ENCODE results near the gene CCNG2.

Gene CCNG2

DNA sequence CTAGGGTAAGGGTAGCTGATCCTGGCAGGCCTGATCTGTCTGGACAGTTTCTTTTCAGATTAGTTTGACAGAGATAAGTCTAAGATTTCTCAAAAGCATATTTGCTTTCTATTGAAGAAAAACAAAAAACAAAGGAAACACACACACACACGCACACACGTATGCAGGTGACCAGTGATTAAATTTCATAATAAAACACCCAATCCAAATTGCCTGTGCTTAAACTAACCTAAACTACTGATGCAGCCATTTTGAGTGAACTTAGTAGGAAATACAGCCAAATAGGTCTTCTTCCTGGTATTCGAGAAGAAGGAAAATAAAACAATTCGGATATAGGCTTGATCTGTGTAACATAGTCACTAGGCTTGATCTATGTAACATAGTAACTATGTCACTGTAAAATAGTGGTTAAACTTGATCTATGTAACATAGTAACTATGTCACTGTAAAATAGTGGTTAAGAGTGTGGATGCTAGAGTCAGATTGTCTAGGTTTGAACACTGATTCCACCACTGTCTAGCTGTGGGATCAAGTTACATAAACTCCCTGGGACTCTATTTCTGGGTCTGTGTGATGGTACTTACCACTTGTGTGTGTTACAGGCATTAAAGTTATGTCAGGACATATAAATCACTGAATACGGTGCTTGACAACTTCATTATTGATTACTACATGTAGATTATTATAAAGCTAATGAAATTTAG lies 9.8 kb upstream of the CCNG2 start:
- DNase-seq, result no peak

DNA sequence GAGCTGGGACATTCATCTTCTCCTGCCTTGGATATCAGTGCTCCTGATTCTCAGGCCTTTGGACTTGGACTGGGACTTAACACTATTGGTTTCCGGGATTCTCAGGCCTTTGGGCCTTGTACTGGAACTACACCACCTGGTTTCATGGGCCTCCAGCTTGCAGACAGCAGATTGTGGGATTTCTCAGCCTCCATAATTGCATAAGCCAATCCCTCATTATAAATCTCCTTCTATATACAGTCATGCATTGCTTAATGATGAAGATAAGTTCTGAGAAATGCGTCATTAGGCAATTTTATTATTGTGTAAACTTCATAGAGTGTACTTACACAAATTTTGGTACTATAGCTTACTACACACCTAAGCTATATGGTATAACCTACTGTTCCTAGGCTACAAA lies 8.9 kb upstream of the CCNG2 start:
- DNase-seq, result no peak

DNA sequence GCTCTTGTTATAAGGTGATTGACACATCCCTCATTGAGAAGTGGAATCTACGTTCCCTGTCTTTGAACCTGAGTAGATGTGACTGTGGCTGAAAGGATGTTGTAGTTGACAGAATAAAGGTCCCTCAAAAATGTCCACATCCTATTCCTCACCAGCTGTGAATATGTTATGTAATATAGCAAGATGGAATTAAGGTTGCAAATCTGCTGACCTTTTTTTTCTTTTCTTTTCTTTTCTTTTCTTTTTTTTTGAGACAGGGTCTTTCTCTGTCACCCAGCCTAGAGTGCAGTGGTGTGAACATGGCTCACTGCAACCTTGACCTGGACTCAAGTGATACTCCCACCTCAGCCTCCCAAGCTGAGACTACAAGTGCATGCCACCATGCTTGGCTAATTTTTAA lies 7.2 kb upstream of the CCNG2 start:
- no peak for DNase-seq

DNA sequence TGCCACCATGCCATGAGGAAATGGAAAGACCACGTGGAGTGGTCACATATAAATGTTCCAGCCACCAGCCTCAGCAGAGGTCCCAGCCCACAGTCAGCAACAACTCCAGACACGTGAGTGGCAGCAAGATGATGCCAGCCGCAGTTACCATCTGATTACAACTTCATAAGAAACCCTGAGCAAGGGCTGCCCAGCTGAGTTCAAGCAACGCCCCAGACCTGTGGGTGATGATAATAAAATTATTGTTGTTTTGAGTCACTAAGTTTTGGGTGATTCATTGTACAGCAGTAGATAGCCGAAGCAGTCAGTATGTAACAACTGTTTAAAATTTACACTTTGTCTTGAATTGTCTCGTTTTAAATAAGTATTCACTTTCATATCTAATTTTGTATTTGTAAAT lies 5.8 kb upstream of the CCNG2 start:
- DNase-seq, result no peak

DNA sequence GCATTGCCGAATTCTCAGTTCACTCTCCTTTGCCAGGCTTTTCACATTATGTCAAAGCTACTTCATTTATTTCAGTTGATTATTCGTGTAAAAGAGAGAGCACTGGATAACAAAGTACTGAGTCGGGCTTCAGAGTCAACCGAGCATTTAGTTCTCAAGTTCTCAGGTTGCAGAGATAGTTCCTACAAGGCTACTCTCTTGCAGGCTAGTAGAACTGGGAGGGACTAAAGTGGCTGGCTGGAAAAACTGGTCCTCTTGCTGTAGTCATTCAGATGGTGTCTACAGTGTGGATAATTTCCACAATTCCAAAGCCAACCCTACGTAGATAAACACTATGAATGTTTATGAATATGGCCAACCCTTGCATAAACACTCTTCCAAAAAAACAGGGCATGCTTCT lies 4.6 kb upstream of the CCNG2 start:
- DNase-seq, result no peak

DNA sequence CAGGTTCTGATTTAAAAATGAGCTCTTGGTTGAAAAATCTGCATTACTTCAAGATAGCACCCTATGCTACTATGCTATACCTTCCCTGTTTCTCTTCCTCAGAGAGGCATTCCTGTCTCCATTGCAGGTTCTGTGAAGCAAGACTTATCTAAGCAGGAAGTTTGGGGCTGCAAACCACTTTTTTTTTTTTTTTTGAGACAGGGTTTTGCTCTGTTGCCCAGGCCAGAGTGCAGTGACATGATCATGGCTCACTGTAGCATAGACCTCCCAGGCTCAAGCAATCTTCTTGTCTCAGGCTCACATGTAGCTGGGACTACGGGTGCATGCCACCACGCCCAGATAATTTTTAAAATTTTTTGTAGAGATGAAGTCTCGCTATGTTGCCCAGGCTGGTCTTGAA lies 4.0 kb upstream of the CCNG2 start:
- no peak for DNase-seq

DNA sequence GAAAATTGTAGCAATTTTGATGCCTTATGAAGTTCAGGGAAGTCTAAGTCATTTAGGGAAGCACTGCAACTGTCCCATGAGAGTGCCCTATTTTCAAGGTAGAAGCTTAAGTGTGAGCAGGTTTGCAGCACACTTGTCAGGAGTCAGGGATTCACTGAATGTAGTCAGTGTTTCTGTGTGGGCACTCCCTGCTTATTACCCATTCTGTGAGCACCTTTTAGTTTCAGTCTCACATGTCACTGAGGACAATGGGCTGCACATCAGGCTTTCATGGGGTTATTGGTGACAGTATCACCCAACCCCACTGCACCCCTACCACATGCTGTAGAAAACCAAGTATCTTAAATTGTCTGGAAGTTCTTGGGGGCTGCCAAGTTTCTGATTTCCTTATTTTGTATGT lies 2.9 kb upstream of the CCNG2 start:
- no peak for DNase-seq

DNA sequence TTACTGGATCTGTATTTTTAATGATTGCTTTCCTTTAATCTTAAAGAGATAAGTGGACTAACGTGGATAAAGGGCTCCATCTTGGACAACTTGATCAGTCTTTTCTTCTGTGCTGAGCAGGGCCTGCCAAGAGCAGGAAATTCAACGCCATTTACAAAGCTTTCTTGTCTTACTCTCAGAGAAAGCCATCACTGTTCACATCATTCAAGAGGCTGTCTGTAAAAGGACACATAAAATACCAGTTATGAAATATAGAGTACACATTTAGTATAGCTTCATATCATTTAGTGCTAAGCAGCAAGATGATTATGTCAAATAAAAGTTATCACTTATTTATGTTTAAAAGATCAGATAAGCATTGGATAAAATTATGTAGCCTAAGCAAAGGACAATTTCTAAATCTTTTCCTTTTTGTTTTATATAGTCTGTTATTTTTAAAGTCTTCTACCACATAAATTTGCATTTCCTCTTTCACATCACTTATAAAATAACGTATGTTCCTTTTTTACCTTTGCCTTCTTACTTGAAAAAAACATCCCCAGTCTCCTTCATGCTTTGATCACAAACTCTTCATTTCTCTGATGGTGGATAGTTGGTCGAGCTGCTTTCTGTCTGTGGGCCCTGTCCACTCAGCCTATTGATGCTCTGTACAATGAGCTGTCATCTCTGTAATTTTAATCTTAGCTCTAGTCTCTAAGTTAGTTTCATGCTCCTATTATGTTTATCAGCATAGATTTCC lies 2.1 kb upstream of the CCNG2 start:
- DNase-seq, result no peak

DNA sequence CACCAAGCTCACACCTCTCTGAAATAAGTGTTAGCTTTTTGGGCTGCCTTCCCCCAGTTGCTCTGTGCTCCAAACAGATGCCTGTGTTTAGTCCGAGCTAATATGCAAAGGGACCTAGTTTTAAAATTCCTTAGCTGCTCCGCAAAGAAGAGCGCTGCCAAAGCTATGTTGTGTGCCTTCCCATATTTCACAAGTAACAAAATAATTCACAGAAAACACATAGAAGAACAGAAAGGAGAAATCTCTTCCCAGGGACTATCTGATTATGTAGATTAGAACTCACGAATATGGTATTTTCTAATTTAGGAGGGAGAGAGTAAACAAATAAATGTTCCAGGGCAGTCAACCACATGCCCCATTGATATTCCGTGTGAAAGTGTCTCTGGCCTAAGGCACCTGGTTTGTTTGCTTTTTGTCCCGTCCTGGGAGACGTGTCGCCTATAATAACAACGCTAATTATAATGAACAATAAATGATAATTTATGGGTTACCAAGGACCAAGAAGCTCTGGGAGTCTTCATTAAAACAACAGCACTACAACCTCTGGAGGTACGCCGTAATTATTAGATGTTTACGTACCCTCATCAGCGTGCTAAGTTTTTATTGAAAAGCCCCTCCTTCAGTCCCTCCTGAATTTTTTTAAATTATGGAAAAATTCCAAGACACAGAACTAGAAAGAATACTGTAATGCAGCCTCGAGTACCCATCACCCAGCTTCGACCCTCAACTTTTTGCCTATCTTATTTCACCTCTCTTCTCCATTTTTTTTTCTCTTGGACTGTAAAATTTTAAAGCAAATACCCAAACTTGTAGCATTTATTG lies 1.2 kb upstream of the CCNG2 start:
- DNase-seq, result no peak

DNA sequence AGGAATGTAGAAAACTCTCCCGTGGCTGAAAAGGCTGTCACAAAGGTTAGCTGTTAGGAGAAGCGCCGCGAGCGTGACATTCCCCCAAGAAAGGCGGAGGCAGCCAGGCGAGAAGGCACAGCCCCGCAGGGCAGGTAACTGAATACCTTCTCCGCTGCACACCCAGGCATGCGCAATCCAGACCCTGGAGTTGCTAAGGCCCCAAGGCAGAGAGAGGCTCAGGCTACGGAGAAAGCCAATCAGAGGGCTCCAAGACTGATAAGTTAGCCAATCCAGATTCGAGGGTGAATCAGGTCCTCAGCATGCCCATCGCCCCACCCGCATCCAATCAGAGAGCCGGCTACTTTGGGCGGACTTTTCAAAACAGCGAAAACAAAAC lies 485 bp upstream of the CCNG2 start:
- DNase-seq, result peak; percentile 93 to 97

DNA sequence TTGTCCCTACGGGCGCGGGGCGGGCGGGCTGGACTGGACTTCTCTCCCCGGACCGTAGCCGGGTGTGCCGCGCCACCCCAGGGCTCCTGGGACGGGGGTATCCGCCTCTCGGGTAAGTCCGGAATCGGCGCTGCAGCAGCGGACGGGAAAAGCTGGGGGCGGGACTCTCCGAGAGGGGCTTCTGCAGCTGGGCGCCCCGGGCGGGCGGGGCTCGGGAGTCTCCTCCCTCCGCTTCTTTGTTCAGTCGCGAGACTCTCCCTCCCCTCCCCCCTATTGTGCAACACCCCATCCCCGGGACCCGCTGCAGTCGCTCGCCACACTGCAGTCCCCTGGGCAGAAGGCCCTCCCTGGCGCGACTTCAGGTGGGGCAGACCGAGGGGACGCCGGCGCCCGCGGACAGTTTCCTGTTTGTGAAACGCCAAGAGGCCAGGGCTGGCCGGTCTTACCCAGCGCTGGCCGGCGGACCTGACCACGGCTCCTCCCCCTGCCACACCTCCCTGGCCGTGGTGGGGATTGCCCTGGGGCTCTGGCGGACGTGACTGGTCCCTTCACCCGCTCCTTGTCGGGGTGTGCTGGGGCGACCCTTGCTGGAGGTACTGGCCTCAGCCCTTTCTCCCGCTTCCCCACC lies 966 bp downstream of the CCNG2 start:
- DNase-seq, result peak; percentile 40 to 78

DNA sequence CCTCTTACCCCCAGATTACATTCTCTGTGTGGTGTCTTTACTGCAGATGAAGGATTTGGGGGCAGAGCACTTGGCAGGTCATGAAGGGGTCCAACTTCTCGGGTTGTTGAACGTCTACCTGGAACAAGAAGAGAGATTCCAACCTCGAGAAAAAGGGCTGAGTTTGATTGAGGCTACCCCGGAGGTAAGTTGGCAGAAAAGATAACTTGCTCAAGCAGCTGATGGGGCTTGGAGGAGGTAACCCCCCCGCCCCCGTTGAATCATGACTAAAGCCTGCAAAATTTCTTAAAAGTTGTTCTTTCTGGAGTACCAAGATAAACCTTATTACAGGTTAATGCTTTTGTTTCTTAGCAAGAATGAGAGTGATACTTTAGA lies 1.5 kb downstream of the CCNG2 start:
- DNase-seq, result no peak

DNA sequence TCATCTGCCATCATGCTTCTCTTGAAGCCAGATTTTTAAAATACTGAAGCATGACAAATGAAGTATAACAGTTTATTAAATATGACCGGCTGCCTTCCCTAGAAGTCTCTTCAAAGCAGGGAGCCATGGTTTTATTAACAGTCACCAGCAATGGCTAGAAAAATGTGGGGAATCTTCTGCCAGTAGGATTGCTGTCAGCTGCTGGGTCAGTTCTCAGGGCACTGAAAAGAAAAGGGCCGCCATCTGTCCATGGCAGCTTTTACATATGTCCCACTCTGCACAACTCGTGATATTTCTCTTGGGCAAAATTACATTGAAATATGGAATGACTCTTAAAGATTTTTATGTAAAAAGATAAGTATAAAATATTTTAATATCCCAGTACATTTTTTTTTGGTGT lies 2.8 kb downstream of the CCNG2 start:
- peak in 1 of 2 experiments; percentile 26 for DNase-seq

DNA sequence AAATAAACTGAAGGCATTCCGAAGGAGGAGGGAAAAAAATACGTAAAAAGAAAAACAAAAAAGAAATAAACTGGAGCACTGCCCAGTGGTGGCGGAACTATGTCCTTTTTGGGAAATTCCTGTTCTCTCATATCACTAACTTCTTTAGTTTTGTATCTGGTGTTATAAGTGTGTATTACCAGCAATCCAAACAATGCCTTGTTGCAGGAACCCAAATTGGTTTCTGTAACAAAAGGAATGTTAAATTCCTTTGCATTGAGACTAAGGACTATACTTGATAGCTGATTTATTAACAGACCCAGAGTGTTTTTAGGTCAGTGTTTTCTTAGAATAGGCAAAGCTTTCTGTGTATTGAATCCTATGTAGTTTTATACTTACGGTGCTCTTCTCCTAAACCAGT lies 6.6 kb downstream of the CCNG2 start:
- DNase-seq, result no peak

DNA sequence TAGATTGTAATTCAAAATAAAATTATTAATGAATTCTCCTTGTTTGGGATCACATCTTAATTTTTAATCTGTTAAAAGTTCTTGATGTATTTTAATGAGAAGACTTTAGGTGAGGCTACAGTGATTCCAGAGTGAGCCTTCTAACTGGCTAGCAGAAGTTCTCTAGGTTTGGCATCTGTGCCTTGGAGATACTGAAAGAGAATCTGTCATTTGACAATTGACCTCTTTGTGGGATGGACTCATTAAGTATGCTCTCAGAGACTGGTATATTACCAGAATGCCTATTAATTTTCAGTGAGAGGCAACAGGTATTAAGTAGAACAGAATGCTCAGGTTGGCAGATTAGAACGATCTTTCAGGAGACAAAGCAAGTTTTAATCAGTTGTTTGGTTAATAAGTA lies 10.2 kb downstream of the CCNG2 start:
- no peak for DNase-seq

DNA sequence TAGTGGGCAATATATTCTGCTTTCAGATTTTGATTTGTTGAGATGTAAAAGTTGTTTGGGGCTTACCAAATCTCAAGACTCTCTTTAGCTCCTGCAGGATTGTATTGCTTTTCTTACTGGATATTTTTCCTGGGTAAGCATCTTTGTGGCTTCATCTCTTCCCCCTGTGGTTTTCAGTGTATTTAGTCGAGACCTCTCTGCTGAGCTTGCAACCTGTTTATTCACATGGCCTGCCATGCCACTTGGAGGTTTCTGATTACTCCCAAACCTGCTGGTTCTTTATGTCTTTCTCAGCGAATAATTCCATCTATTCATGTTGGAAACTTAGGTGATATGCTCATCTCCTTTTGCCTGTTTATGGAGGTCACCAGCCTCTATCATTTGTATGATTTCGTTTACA lies 10.9 kb downstream of the CCNG2 start:
- no peak for DNase-seq

DNA sequence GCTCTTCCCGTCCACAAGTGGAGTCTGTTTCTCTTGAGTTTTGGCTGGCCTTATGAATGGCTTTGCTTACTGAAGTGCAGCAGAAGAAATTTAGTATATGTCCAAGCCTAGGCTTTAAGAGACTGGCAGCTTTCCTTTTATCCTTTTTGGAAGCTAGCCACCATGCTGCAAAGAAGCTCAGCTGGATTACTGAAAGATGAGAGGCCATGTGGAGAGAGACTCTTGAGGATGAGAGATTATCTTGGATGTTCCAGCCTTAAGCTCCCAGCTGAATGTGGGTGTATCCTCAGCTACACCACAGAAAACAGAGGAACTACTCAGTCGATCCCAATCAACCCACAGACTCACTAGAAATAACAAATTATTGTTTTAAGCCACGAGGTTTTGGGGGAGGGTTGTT lies 12.5 kb downstream of the CCNG2 start:
- peak in 1 of 2 experiments; percentile 35 for DNase-seq

DNA sequence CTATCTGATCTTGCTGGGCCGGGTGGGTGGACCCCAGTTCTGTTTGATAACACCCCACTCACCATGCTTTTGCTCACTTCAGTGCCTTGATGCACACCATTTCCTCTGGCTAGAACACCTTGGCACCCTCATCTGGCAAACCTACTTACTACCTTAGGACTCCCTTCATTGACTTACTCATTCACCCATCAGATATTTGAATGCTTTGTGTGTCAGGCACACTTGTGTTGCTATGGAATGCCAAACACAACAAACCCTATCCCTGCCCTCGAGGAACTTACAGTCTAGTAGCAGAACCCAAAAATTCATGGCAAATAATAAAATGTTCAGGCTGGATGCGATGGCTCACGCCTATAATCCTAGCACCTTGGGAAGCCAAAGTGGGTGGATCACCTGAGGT lies 13.9 kb downstream of the CCNG2 start:
- no peak for DNase-seq

DNA sequence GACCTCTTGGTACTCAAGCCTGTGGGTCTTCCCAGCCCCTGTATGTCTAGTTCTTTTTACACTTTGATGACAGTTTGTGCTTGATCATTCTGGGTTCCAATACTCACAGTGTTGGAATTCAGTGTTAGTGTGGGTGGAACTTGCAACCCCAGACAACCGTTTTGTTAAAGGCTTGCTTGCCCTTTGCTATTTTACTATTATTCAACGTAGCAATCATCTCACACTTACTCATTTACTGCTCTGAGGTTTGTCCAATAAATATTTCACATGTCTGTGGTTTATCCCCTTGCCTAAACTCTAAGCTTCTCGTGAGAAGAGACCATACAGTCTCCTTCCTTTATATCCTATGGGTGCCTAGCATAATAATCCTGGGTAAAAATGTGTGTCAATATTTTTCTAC lies 15.3 kb downstream of the CCNG2 start:
- DNase-seq, result no peak

DNA sequence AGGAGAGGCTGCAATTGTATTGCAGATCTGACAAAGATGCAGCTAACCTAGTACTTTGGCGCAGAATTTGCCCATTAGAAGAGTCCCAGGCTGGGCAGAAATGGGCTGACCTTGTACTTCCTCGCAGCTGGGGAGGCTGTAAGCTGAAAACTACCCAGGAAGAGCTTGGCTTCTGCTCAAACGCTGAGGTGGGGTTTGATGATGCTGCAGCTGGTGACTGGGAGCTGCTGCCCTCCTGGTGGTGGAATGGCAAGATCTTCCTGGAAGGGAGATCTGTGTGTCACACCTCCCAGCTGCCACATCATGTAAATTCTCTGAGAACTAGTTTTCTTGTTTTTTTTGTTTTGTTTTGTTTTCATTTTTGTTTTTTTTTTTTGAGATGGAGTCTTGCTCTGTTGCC lies 17.4 kb downstream of the CCNG2 start:
- no peak for DNase-seq

DNA sequence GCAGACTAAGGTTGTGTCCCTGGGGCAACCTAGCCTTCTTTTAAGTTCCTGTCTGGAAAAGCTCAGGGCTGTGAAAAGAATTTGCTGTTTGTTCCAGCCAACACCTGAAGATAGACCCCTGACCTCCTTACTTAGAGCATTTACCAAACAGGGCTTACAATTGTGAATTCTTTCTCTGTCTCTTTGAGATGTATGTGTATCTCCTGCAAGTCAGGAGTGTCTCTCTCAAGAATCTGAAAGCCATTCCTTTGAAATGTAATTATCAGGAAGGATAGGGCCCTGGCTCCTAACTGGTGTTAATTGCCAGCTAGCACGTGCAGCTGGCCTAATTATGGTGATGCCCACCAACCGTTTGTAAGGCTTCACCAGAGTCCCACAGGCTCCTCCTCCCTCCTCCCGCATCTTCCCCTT lies 18.2 kb downstream of the CCNG2 start:
- no peak for DNase-seq

DNA sequence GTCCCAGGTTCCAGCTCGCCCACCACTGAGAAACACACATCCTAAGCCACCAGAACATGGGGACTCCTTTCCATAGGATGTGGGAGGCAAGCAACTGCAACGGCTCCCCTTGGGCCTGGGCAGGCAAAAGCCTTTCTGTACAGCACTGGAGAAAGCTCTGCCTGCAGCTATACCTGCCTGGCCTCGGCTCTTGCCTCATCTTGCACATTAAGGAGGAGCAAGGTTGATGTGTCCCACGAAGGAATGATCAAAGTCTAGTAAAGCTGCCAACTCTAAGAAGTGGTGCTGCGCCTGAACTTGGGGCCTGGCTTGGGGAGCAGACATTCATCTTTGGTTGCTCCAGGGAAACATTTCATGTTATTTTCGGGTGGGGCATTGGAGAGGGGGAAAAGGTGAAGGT lies 19.6 kb downstream of the CCNG2 start:
- DNase-seq, result no peak

DNA sequence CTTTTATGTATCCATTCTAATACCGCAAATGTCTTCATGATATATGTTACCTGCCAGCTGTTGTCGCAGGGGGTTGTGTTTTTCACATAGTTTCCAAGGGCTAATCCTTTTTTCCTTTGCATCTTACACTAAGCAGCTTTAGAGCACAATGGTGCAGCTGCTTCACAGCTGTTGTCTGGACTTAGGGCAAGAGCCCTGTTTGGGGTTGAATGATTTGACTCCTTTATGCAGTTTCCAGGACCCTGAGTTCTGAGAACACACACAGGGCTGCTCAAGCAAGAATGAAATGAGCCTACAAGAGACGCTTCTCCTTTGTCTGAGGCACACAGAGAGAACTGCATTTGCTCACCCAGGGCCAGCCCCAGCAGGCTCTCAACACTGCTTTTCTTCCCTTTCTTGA lies 20.2 kb downstream of the CCNG2 start:
- no peak for DNase-seq

DNA sequence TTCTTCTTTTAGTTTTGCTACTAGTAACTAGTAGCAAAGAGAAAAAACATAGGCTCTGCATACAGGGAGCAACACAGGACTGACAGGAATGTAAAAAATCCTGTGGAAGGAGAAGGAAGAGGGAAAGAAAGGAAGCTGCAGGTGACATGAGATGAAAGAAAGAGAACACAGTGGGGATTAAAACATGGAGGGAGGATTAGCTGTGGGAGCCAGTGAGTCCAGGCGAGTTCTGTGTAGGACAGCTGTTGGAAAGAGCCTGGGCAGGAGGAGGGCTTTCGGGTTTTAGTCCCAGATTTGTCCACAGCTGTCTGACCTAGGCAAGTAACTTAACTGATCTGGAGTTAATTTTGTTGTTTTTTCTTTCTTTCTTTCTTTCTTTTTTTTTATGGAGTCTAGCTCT lies 21.6 kb downstream of the CCNG2 start:
- no peak for DNase-seq
